ENCODE data around the gene PAPOLB. TPM values are rescaled to one million over a fixed set of nuclear protein-coding genes. Genes with fewer than 3 reads are reported as not detected.

The PAPOLB gene
- total RNA-seq, 4 donors from 2014 or later = 0.22 to 1.4 (median 0.37) TPM

GRCh38 chr7:4819560-4820404, 42.0 kb downstream of the PAPOLB start:
- Histone ChIP-seq H3K4me1 (peaks cover 0 to 12% of the 10 kb centered on the region in 2 donors), H3K27me3 (no peaks in the 10 kb centered on the region), H3K4me3 (replicated peaks in 1 of 3) (no peak overlapping the region), H3K9me3 (no peaks in the 10 kb centered on the region), H3K27ac (peak overlapping the region in 2 of 3 donors; percentile 52 to 53), H3K36me3 (no peaks in the 10 kb centered on the region)
- 70% methylated on average over 27 to 34 of the region's 39 CpGs for WGBS, 2 donors
- no peak for DNase-seq
- no peak for TF ChIP-seq CTCF (IDR thresholded peaks at IDR 0.05)
- TF ChIP-seq POLR2A (IDR thresholded peaks at IDR 0.05) = no peak
- intact Hi-C loops (cut with DNase I) = no loop called here

GRCh38 chr7:4818000-4818794, 43.6 kb downstream of the PAPOLB start:
- intact Hi-C loops (cut with DNase I) = no loop called here
- Histone ChIP-seq H3K27ac (no peak overlapping the region), H3K4me3 (replicated peaks in 1 of 3) (no peak overlapping the region), H3K4me1 (peaks cover 0 to 12% of the 10 kb centered on the region in 2 donors), H3K9me3 (no peaks in the 10 kb centered on the region), H3K36me3 (no peaks in the 10 kb centered on the region), H3K27me3 (no peaks in the 10 kb centered on the region)
- 85 to 91% methylated on average over 9 to 18 of the region's 32 CpGs for WGBS, 2 donors
- TF ChIP-seq POLR2A (IDR thresholded peaks at IDR 0.05) = no peak
- no peak for TF ChIP-seq CTCF (IDR thresholded peaks at IDR 0.05)
- DNase-seq = no peak

GRCh38 chr7:4817178-4817901, 44.5 kb downstream of the PAPOLB start:
- DNase-seq = no peak
- peaks cover 0 to 12% of the 10 kb centered on the region in 2 donors for H3K4me1 ChIP-seq
- H3K27me3 ChIP-seq = no peaks in the 10 kb centered on the region
- H3K27ac ChIP-seq = no peak overlapping the region
- intact Hi-C loops (cut with DNase I) = no loop called here
- TF ChIP-seq CTCF (IDR thresholded peaks at IDR 0.05) (no peak), POLR2A (IDR thresholded peaks at IDR 0.05) (no peak)
- H3K4me3 ChIP-seq (replicated peaks in 1 of 3) = no peak overlapping the region
- no peaks in the 10 kb centered on the region for H3K36me3 ChIP-seq
- no peaks in the 10 kb centered on the region for H3K9me3 ChIP-seq
- 88% methylated on average over 13 to 15 of the region's 38 CpGs for WGBS, 2 donors

- Histone ChIP-seq H3K27ac (no peak overlapping the region), H3K36me3 (no peaks in the 10 kb centered on the region), H3K27me3 (no peaks in the 10 kb centered on the region), H3K4me1 (peaks cover 0 to 12% of the 10 kb centered on the region in 2 donors), H3K4me3 (replicated peaks in 1 of 3) (no peak overlapping the region), H3K9me3 (no peaks in the 10 kb centered on the region)
- WGBS, 2 donors = 94 to 97% methylated on average over 18 to 25 of the region's 26 CpGs
- no peak for DNase-seq
- intact Hi-C loops (cut with DNase I) = no loop called here
- TF ChIP-seq POLR2A (IDR thresholded peaks at IDR 0.05) = no peak
- no peak for TF ChIP-seq CTCF (IDR thresholded peaks at IDR 0.05)
Measured at GRCh38 chr7:4816419-4817080, 45.3 kb downstream of the PAPOLB start.
